Smooth muscle cell (in vitro differentiated cells): ENCODE measurements around the gene ADAM12. TPM values are rescaled to one million over a fixed set of nuclear protein-coding genes. Genes with fewer than 3 reads are reported as not detected.
A peak's percentile ranks its signal among the peaks of the same experiment; 100 is the strongest.

ENCODE experiments used
- DNase-seq: peaks from one replicate; lab custom pipeline; 2025; ENCODE audit not compliant: unreplicated experiment; lab: John Stamatoyannopoulos, UW
- H2AFZ ChIP-seq: fragments of 200-600 bp; sonication (generic); 2 replicates; pipeline ENCODE4 v1.6.0; 2016; ENCODE audit warnings: antibody characterized with exemption, low read depth, mild to moderate bottlenecking
- H3F3A ChIP-seq: fragments of 200-600 bp; sonication (generic); 2 replicates; pipeline ENCODE4 v1.6.0; 2017; ENCODE audit warnings: antibody characterized with exemption, low read depth
- H3K27ac ChIP-seq: fragments of 200-600 bp; sonication (generic); 2 replicates; pipeline ENCODE4 v1.5.1; 2016; ENCODE audit warnings: low read depth, mild to moderate bottlenecking
- H3K27me3 ChIP-seq: fragments of 200-600 bp; sonication (generic); 2 replicates; pipeline ENCODE4 v1.6.1; 2016; ENCODE audit warnings: low read depth, mild to moderate bottlenecking
- H3K36me3 ChIP-seq: fragments of 200-600 bp; sonication (generic); 2 replicates; pipeline ENCODE4 v1.5.1; 2016; ENCODE audit warnings: low read depth
- H3K4me1 ChIP-seq: fragments of 200-600 bp; sonication (generic); 2 replicates; pipeline ENCODE4 v1.5.1; 2016; ENCODE audit warnings: low read depth
- H3K4me2 ChIP-seq: fragments of 200-600 bp; sonication (generic); 2 replicates; pipeline ENCODE4 v1.6.0; 2016; ENCODE audit warnings: mild to moderate bottlenecking
- H3K4me3 ChIP-seq: fragments of 200-600 bp; sonication (generic); 2 replicates; pipeline ENCODE4 v1.5.1; 2016; ENCODE audit warnings: mild to moderate bottlenecking
- H3K79me2 ChIP-seq: fragments of 200-600 bp; sonication (generic); 2 replicates; pipeline ENCODE4 v1.6.0; 2016; ENCODE audit warnings: low read depth, mild to moderate bottlenecking
- H3K9ac ChIP-seq: fragments of 200-600 bp; sonication (generic); 2 replicates; pipeline ENCODE4 v1.6.0; 2016; ENCODE audit warnings: low read depth
- H3K9me3 ChIP-seq: fragments of 200-600 bp; sonication (generic); replicated peaks from 2 replicates; pipeline ENCODE4 v1.5.1; 2016; ENCODE audit warnings: low read depth
- H4K20me1 ChIP-seq: fragments of 200-600 bp; sonication (generic); 2 replicates; pipeline ENCODE4 v1.6.0; 2016; ENCODE audit warnings: low read depth
- WGBS: methylation state at CpG from one replicate; pipeline ENCODE4 v1.1.7; 2016; ENCODE audit warnings: low lambda C conversion rate; 5-methylcytosine and 5-hydroxymethylcytosine counted together
- polyA plus RNA-seq: library from polyadenylated mRNA; unstranded; fragments of >200 nt; fragmentation: Nextera tagmentation; extraction: Ambion mirVana; gene quantifications from 2 replicates; pipeline ENCODE4 v1.2.1, GENCODE V29; 2016
- total RNA-seq: library from RNA; depleted of rRNA; stranded (reverse); fragments of >200 nt; gene quantifications from 2 replicates; pipeline ENCODE4 v1.2.3, GENCODE V29; 2014
- TF ChIP-seq, protein P1 (sequence below): fragments of 200-600 bp; sonication (generic); IDR thresholded peaks from 2 replicates; pipeline ENCODE4 v1.5.1; 2017; ENCODE audit warnings: borderline replicate concordance, mild to moderate bottlenecking, antibody characterized with exemption; ENCODE audit not compliant: insufficient read depth, poor library complexity, severe bottlenecking

Gene ADAM12
- total and polyA plus RNA-seq, 2 experiments from 2014 or later, result 40.0 to 54.3 TPM

DNA sequence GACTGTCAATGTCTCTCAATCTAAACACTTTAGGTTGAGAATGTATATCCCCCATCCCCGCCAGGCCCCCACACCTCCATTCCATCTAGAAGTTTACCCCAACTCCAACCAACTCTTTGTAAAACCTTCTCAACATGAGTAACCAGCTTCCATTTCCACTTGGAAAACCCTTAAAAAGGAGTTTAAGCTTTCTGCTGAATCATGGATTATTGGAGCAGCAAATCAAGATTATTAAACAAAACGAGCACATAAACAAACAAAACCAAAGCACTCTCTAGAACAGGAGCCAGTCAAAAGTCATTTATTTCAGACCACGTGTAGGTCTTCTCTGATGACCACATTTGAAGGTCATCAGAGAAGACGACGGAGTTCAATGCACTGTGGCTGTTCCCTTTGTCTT lies 278.4 kb downstream of the ADAM12 start:
- H4K20me1 ChIP-seq, result no peaks in the 10 kb centered on the region
- DNase-seq, result no peak
- H3K9ac ChIP-seq, result peak overlapping the region; percentile 11
- H3K79me2 ChIP-seq, result no peaks in the 10 kb centered on the region
- TF ChIP-seq, protein P1, sequence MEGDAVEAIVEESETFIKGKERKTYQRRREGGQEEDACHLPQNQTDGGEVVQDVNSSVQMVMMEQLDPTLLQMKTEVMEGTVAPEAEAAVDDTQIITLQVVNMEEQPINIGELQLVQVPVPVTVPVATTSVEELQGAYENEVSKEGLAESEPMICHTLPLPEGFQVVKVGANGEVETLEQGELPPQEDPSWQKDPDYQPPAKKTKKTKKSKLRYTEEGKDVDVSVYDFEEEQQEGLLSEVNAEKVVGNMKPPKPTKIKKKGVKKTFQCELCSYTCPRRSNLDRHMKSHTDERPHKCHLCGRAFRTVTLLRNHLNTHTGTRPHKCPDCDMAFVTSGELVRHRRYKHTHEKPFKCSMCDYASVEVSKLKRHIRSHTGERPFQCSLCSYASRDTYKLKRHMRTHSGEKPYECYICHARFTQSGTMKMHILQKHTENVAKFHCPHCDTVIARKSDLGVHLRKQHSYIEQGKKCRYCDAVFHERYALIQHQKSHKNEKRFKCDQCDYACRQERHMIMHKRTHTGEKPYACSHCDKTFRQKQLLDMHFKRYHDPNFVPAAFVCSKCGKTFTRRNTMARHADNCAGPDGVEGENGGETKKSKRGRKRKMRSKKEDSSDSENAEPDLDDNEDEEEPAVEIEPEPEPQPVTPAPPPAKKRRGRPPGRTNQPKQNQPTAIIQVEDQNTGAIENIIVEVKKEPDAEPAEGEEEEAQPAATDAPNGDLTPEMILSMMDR, result no peak
- no peaks in the 10 kb centered on the region for H3K27me3 ChIP-seq
- H3K36me3 ChIP-seq, result no peaks in the 10 kb centered on the region
- H3K4me3 ChIP-seq, result peak overlapping the region; percentile 7
- H3K4me2 ChIP-seq, result peak overlapping the region; percentile 72
- H3K9me3 ChIP-seq, result no peaks in the 10 kb centered on the region
- H3K4me1 ChIP-seq, result peaks cover 17% of the 10 kb centered on the region
- no peak overlapping the region for H2AFZ ChIP-seq
- 76% methylated on average over 5 of the region's 5 CpGs for WGBS
- H3K27ac ChIP-seq, result peak overlapping the region; percentile 74
- peaks cover 4% of the 10 kb centered on the region for H3F3A ChIP-seq

DNA sequence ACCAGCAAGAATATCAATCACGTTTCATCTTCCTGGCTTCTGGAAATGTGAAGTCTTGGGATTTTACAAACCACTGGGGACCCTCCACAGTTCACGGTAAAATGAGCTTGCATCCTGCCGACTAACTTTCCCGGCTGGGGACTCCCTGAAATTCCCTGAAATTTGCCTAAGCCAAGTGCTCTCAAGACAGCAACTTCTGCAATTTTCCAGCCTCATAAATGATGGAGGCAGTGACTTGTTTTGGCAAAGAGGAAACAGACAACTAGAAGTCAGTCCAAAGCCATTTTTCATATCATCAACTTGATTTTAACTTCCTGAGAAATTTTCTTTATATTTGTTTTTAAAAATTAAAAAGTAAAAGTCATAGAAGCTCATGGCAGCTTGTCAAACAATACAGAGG lies 279.6 kb downstream of the ADAM12 start:
- H4K20me1 ChIP-seq, result no peaks in the 10 kb centered on the region
- TF ChIP-seq, protein P1, result no peak
- H3K9ac ChIP-seq, result no peak overlapping the region
- H3K4me2 ChIP-seq, result no peak overlapping the region
- no peak overlapping the region for H2AFZ ChIP-seq
- H3K4me3 ChIP-seq, result no peak overlapping the region
- H3K4me1 ChIP-seq, result peaks cover 17% of the 10 kb centered on the region
- H3K36me3 ChIP-seq, result no peaks in the 10 kb centered on the region
- H3K27me3 ChIP-seq, result no peaks in the 10 kb centered on the region
- no peaks in the 10 kb centered on the region for H3K9me3 ChIP-seq
- H3F3A ChIP-seq, result peaks cover 4% of the 10 kb centered on the region
- no peak overlapping the region for H3K27ac ChIP-seq
- H3K79me2 ChIP-seq, result no peaks in the 10 kb centered on the region
- no peak for DNase-seq
- 82% methylated on average over 4 of the region's 4 CpGs for WGBS

DNA sequence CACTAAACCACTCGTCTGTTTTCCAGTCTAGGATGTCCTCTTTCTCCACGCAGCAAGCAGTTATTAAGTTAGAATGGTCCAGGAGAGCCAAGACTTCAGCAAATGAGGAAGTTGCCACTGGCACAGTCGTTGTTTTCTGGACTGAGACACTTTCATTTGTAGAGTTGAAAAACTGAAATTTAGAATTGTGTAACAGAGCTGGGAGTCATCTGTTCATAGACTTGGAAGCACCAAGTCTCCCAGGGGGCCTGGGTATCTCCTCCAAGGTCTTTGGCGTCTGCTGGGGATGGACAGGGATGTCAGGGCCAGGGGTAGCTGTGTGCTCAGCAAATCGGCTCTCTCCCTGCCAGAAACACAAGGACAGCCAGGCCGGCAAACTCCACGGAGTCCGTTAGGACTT lies 283.5 kb downstream of the ADAM12 start:
- no peak overlapping the region for H3K4me3 ChIP-seq
- H3K27me3 ChIP-seq, result no peaks in the 10 kb centered on the region
- no peak overlapping the region for H3K4me2 ChIP-seq
- H3K36me3 ChIP-seq, result no peaks in the 10 kb centered on the region
- no peaks in the 10 kb centered on the region for H4K20me1 ChIP-seq
- DNase-seq, result no peak
- H3K4me1 ChIP-seq, result peaks cover 2% of the 10 kb centered on the region
- peaks cover 4% of the 10 kb centered on the region for H3F3A ChIP-seq
- H2AFZ ChIP-seq, result no peak overlapping the region
- 93% methylated on average over 8 of the region's 8 CpGs for WGBS
- no peak overlapping the region for H3K27ac ChIP-seq
- no peaks in the 10 kb centered on the region for H3K9me3 ChIP-seq
- TF ChIP-seq, protein P1, result no peak
- no peaks in the 10 kb centered on the region for H3K79me2 ChIP-seq
- no peak overlapping the region for H3K9ac ChIP-seq

DNA sequence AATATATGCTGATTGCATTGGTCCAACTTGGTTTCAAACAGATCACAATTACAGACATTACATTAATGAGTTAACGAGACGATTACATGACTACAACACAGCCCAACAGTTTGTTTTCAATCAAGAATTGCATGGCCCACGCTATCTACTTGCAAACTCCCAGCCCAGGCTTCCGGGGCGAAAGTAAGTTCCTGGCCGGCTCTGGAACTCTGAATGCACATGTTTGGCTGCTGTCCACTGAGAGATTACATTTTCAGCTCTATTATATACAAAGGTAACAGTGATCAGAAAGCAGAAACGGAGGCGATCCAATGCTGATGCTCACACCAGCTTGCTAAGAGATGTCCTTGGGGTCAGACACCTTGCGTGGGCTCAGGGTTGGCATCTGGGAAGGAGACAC lies 285.6 kb downstream of the ADAM12 start:
- no peak overlapping the region for H3K4me2 ChIP-seq
- no peaks in the 10 kb centered on the region for H3F3A ChIP-seq
- H3K4me3 ChIP-seq, result no peak overlapping the region
- 91% methylated on average over 9 of the region's 9 CpGs for WGBS
- no peak overlapping the region for H3K27ac ChIP-seq
- H3K4me1 ChIP-seq, result no peaks in the 10 kb centered on the region
- H3K9ac ChIP-seq, result no peak overlapping the region
- H3K79me2 ChIP-seq, result no peaks in the 10 kb centered on the region
- DNase-seq, result no peak
- H3K27me3 ChIP-seq, result no peaks in the 10 kb centered on the region
- no peaks in the 10 kb centered on the region for H3K9me3 ChIP-seq
- TF ChIP-seq, protein P1, result no peak
- no peaks in the 10 kb centered on the region for H3K36me3 ChIP-seq
- no peaks in the 10 kb centered on the region for H4K20me1 ChIP-seq
- no peak overlapping the region for H2AFZ ChIP-seq
